HepG2 (cell line): ENCODE data around the gene RSAD2. TPM values are rescaled to one million over a fixed set of nuclear protein-coding genes. Genes with fewer than 3 reads are reported as not detected.

Source experiments
- ATAC-seq: fragments of 200-7000 bp; cut with Tn5 transposase; 3 replicates; pipeline ENCODE4 v1.9.1; 2020; ENCODE audit warnings: mild to moderate bottlenecking, moderate library complexity
- BruUV-seq: library from RNA; stranded (reverse); fragments of 400-500 nt; replicated peaks from 2 replicates; lab custom pipeline; 2021; lab: Mats Ljungman, UMichigan
- CTCF ChIA-PET: fragments of 300-600 bp; formaldehyde crosslinking; extraction: SDS; loops from one replicate; lab custom pipeline; 2021; ENCODE audit warnings: low total read pairs, inconsistent platforms, low intra/inter-chr PET ratio; lab: Yijun Ruan, JAX
- POLR2A ChIA-PET: fragments of 350-600 bp; sonication (Branson Sonifier 250); formaldehyde crosslinking; loops from one replicate; lab custom pipeline; 2020; ENCODE audit warnings: antibody characterized with exemption, inconsistent platforms; lab: Yijun Ruan, JAX
- DNase-seq: peaks from one replicate; pipeline ENCODE4 v3.0.0-alpha.2; 2015; ENCODE audit warnings: low spot score
- FAIRE-seq: peaks from 3 replicates; lab custom pipeline; 2011; peaks lifted over from hg19 to GRCh38; lab: Jason Lieb, UNC
- H2AFZ ChIP-seq: one replicate; pipeline ENCODE4 v1.6.1; 2011; ENCODE audit warnings: low read length, inconsistent platforms
- H3K27ac ChIP-seq: fragments of 300-600 bp; 3 replicates; pipeline ENCODE4 v1.8.0; 2011; ENCODE audit warnings: mixed run types, mild to moderate bottlenecking, mixed read lengths, low read length, inconsistent platforms; ENCODE audit not compliant: insufficient read depth; ENCODE audit errors: extremely low read length
- H3K27me3 ChIP-seq, 2 experiments: fragments of 200-600 bp in 1 of 2; 2 replicates in 1 of 2; 3 replicates in 1 of 2; pipeline versions ENCODE4 v1.6.0 to v1.8.0; 2011; ENCODE audit warnings: low read length in 2 of 2, mild to moderate bottlenecking in 2 of 2, moderate library complexity in 2 of 2, inconsistent platforms in 1 of 2; ENCODE audit not compliant: insufficient read depth in 2 of 2, control insufficient read depth in 1 of 2
- H3K36me3 ChIP-seq, 2 experiments: fragments of 200-600 bp in 1 of 2; replicated peaks in 1 of 2; 2 replicates in 1 of 2; 3 replicates in 1 of 2; pipeline versions ENCODE4 v1.5.1 to v1.8.0; 2011; ENCODE audit warnings: low read length in 2 of 2, inconsistent platforms in 1 of 2; ENCODE audit not compliant: insufficient read depth in 2 of 2, control insufficient read depth in 1 of 2
- H3K4me1 ChIP-seq: 2 replicates; pipeline ENCODE4 v1.5.1; 2012; ENCODE audit warnings: low read length, inconsistent platforms; ENCODE audit not compliant: insufficient read depth
- H3K4me2 ChIP-seq: 2 replicates; pipeline ENCODE4 v1.6.0; 2011; ENCODE audit warnings: low read depth, low read length, inconsistent platforms
- H3K4me3 ChIP-seq, 3 experiments: fragments of 200-600 bp in 1 of 3; sonication (generic), shearing (Covaris generic) in 1 of 3; replicated peaks in 1 of 3; 2 replicates each; pipeline ENCODE4 v1.5.1; 2011 to 2016; ENCODE audit warnings: low read length in 3 of 3, inconsistent platforms in 2 of 3, low read depth in 2 of 3, mild to moderate bottlenecking in 2 of 3, control low read depth in 1 of 3, mixed read lengths in 1 of 3; ENCODE audit not compliant: insufficient read depth in 1 of 3
- H3K79me2 ChIP-seq: one replicate; pipeline ENCODE4 v1.6.1; 2011; ENCODE audit warnings: low read length, inconsistent platforms; ENCODE audit not compliant: insufficient read depth
- H3K9ac ChIP-seq: 2 replicates; pipeline ENCODE4 v1.6.0; 2011; ENCODE audit warnings: mild to moderate bottlenecking, low read depth, low read length, inconsistent platforms; ENCODE audit not compliant: insufficient read depth
- H3K9me3 ChIP-seq: 2 replicates; pipeline ENCODE4 v1.5.1; 2012; ENCODE audit warnings: mild to moderate bottlenecking, low read length
- H4K20me1 ChIP-seq: 2 replicates; pipeline ENCODE4 v1.6.0; 2011; ENCODE audit warnings: inconsistent platforms, mild to moderate bottlenecking, low read length, moderate library complexity; ENCODE audit not compliant: insufficient read depth
- CEBPB ChIP-seq: IDR thresholded peaks from 2 replicates; pipeline ENCODE4 v1.6.1; 2011; ENCODE audit warnings: low read depth, low read length, improper control_type of control experiment, borderline replicate concordance
- KDM5B ChIP-seq: sonication (generic); formaldehyde crosslinking; IDR thresholded peaks from 2 replicates; pipeline ENCODE4 v1.4.0; 2020; ENCODE audit warnings: missing genetic modification reagents, mild to moderate bottlenecking, borderline replicate concordance
- SP5 ChIP-seq: IDR thresholded peaks from 2 replicates; pipeline ENCODE4 v1.6.1; 2016; ENCODE audit warnings: low read depth, borderline replicate concordance
- TOPORS ChIP-seq: sonication (generic); formaldehyde crosslinking; IDR thresholded peaks from 2 replicates; pipeline ENCODE4 v1.8.0; 2023; ENCODE audit warnings: mild to moderate bottlenecking, missing genetic modification reagents
- YY1 ChIP-seq: IDR thresholded peaks from 2 replicates; pipeline ENCODE4 v1.6.1; 2011; ENCODE audit warnings: low read length, low read depth, moderate library complexity, mild to moderate bottlenecking; ENCODE audit not compliant: insufficient read depth, insufficient replicate concordance
- ZNF276 ChIP-seq: sonication (generic); formaldehyde crosslinking; IDR thresholded peaks from 2 replicates; pipeline ENCODE4 v1.4.0; 2020; ENCODE audit warnings: mild to moderate bottlenecking, low read depth, missing genetic modification reagents
- ZNF354B ChIP-seq: sonication (generic); formaldehyde crosslinking; IDR thresholded peaks from 2 replicates; pipeline ENCODE4 v1.8.0; 2022; ENCODE audit warnings: mild to moderate bottlenecking, missing genetic modification reagents
- ZNF512B ChIP-seq: sonication (generic); formaldehyde crosslinking; IDR thresholded peaks from 2 replicates; pipeline ENCODE4 v1.5.1; 2020; ENCODE audit warnings: missing genetic modification reagents, mild to moderate bottlenecking, borderline replicate concordance
- ZNF530 ChIP-seq: sonication (generic); formaldehyde crosslinking; IDR thresholded peaks from 2 replicates; pipeline ENCODE4 v1.5.0; 2020; ENCODE audit warnings: low read depth, mild to moderate bottlenecking, missing genetic modification reagents
- ZNF691 ChIP-seq: sonication (generic); formaldehyde crosslinking; IDR thresholded peaks from 2 replicates; pipeline ENCODE4 v1.4.0; 2020; ENCODE audit warnings: missing genetic modification reagents, low read depth, mild to moderate bottlenecking, borderline replicate concordance
- WGBS: methylation state at CpG from one replicate; pipeline ENCODE4 v1.1.6; 2017; ENCODE audit warnings: low lambda C conversion rate; 5-methylcytosine and 5-hydroxymethylcytosine counted together
- in situ Hi-C: cut with HindIII; loops from 2 replicates; pipeline ENCODE4 v1.10.0; 2017; ENCODE audit warnings: low pct_unique_long_range_greater_than_20kb; ENCODE audit not compliant: extremely low pct_ligation_motif_present
- intact Hi-C: fragments of 100-400 bp; cut with micrococcal nuclease; formaldehyde crosslinking; loops from one replicate; pipeline ENCODE4 v1.10.0; 2022; ENCODE audit not compliant: unreplicated experiment
- polyA plus RNA-seq, 8 experiments: library from polyadenylated mRNA; depleted of rRNA in 3 of 8; stranded (reverse) in 7 of 8; unstranded in 1 of 8; fragments of >200 nt; fragmentation: Illumina TruSeq in 4 of 8; extraction: Trizol in 4 of 8; gene quantifications; 2 replicates each; pipeline versions ENCODE4 v1.2.1 to v1.2.3, GENCODE V29; 2011 to 2016; ENCODE audit warnings: low read depth in 4 of 8, missing spikeins in 1 of 8, mixed read lengths in 1 of 8; ENCODE audit not compliant: insufficient read depth in 1 of 8
- total RNA-seq, 5 experiments: library from RNA; depleted of rRNA; stranded (reverse); fragments of >200 nt; fragmentation: Illumina TruSeq; extraction: Trizol; gene quantifications; 2 replicates each; pipeline ENCODE4 v1.2.3, GENCODE V29; 2016; ENCODE audit warnings: low read depth in 1 of 5

The RSAD2 gene
- total and polyA plus RNA-seq, 2 of the 13 experiments (the other 11 are each of a cell fraction or from before 2014, with no cell fraction given): 0.11 TPM; not detected in 1

- peaks cover 12% of the 10 kb centered on the region for H3K79me2 ChIP-seq
- H2AFZ ChIP-seq: no peak overlapping the region
- no peaks in the 10 kb centered on the region for H3K9me3 ChIP-seq
- no peak for FAIRE-seq
- H3K27me3 ChIP-seq: no peaks in the 10 kb centered on the region
- no TSS peak for BruUV-seq
- peak; percentile 56; the same call in 1 of the 2 replicates for TF ChIP-seq CEBPB
- TF ChIP-seq KDM5B: no peak
- TF ChIP-seq ZNF276 (CRISPR knock-in tag): no peak
- WGBS: 95% methylated on average over 6 of the region's 6 CpGs
- no peak overlapping the region for H3K4me3 ChIP-seq
- no peaks in the 10 kb centered on the region; a peak in 2 of 5 replicates for H3K36me3 ChIP-seq
- ChIA-PET POLR2A (no interaction called here), CTCF (no interaction called here)
- no peak overlapping the region for H3K4me2 ChIP-seq
- no peak for DNase-seq
- in situ Hi-C loops (no loop called here), intact Hi-C loops (no loop called here)
- H3K27ac ChIP-seq: no peak overlapping the region
- peaks cover 44% of the 10 kb centered on the region for H3K4me1 ChIP-seq
- no peaks in the 10 kb centered on the region; the same call in none of the 2 replicates for H4K20me1 ChIP-seq
- ATAC-seq: no peak
- H3K9ac ChIP-seq: no peak overlapping the region
Observed at GRCh38 chr2:6929196-6929819, 51.7 kb downstream of the RSAD2 start.

- ATAC-seq (peak; percentile 88), DNase-seq (no peak), FAIRE-seq (peak; percentile 36)
- 86% methylated on average over 4 of the region's 4 CpGs for WGBS
- intact Hi-C loops: no loop called here
- H3K36me3 ChIP-seq: no peaks in the 10 kb centered on the region; a peak in 2 of 5 replicates
- H3K4me1 ChIP-seq: peaks cover 43% of the 10 kb centered on the region
- H3K4me3 ChIP-seq: no peak overlapping the region
- H3K4me2 ChIP-seq: no peak overlapping the region
- ChIA-PET CTCF (no interaction called here), POLR2A (no interaction called here)
- H3K79me2 ChIP-seq: peaks cover 12% of the 10 kb centered on the region
- H3K27me3 ChIP-seq: no peaks in the 10 kb centered on the region
- BruUV-seq: no TSS peak
- H2AFZ ChIP-seq: no peak overlapping the region
- H3K9me3 ChIP-seq: no peaks in the 10 kb centered on the region
- H3K9ac ChIP-seq: no peak overlapping the region
- H3K27ac ChIP-seq: no peak overlapping the region
- in situ Hi-C loops: no loop called here
- H4K20me1 ChIP-seq: no peaks in the 10 kb centered on the region; the same call in none of the 2 replicates
- no peak for TF ChIP-seq ZNF512B (CRISPR knock-in tag)
- no peak for TF ChIP-seq SP5 (CRISPR knock-in tag)
- no peak for TF ChIP-seq TOPORS (CRISPR knock-in tag)
- TF ChIP-seq ZNF691 (CRISPR knock-in tag): no peak
- no peak for TF ChIP-seq ZNF530 (CRISPR knock-in tag)
- no peak for TF ChIP-seq YY1
- no peak for TF ChIP-seq ZNF354B (CRISPR knock-in tag)
Observed at GRCh38 chr2:6930923-6931647, 53.5 kb downstream of the RSAD2 start.
